Measurements from ENCODE around the gene MYBPHL. TPM values are rescaled to one million over a fixed set of nuclear protein-coding genes. Genes with fewer than 3 reads are reported as not detected.
A peak's percentile ranks its signal among the peaks of the same experiment; 100 is the strongest.

MYBPHL gene
- total RNA-seq, 4 donors from 2014 or later = not detected

DNA sequence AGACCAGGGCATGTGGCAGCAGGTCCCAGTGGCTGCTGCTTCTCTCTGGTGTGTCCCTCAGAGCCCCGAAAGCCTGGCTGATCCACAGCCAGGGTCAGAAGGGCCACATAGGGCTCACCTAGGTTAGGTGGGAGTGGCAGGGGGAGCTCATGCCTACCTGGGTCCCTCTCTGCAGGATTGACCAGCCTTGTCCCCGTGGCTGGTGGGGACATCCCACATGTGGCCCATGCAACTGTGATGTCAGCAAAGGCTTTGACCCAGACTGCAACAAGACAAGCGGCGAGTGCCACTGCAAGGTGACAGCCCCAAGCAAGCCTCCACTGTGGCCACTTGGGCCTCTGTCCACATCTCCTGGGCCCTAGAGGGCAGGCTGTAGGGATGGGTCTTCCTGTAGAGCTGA, 41.8 kb downstream of the MYBPHL start:
- no peak overlapping the region for H3K27ac ChIP-seq
- H3K4me1 ChIP-seq = no peaks in the 10 kb centered on the region
- in situ Hi-C loops (cut with MboI; ENCODE audit: low pct_ligation_motif_present in 1 of 4, low pct_unique_long_range_greater_than_20kb in 1 of 4, low sequenced_read_pairs in 3 of 4) (loop anchor here in 2 of 4 donors (5.0 to 10.0 kb wide), 2 partner anchors 267 to 270 kb away; partner anchors contain the start of gene GPR61 (in 1 of the 2)), intact Hi-C loops (cut with DNase I; ENCODE audit: low total_unique reads) (loop anchor here (5.0 kb wide), 1 partner anchor 137 kb away; no protein-coding TSS in a partner anchor)
- no peaks in the 10 kb centered on the region for H3K27me3 ChIP-seq
- TF ChIP-seq EP300 (IDR thresholded peaks at IDR 0.05; ENCODE audit: low read depth) = no peak
- TF ChIP-seq POLR2AphosphoS5 (IDR thresholded peaks at IDR 0.05) = no peak
- no peak for TF ChIP-seq CTCF (IDR thresholded peaks at IDR 0.05)
- no peak for TF ChIP-seq POLR2A (IDR thresholded peaks at IDR 0.05)
- DNase-seq = no peak
- no peaks in the 10 kb centered on the region for H3K9me3 ChIP-seq
- H3K4me3 ChIP-seq = no peak overlapping the region
- no peaks in the 10 kb centered on the region for H3K36me3 ChIP-seq
- 80% methylated on average over 4 of the region's 4 CpGs; no CpG with 5 or more reads in 1 of the 2 donors for WGBS, 2 donors (ENCODE audit: low coverage in 1 of 2)

GRCh38 chr1:109264379-109264755, 42.4 kb downstream of the MYBPHL start:
- Histone ChIP-seq H3K36me3 (no peaks in the 10 kb centered on the region), H3K9me3 (no peaks in the 10 kb centered on the region), H3K27me3 (no peaks in the 10 kb centered on the region), H3K4me3 (no peak overlapping the region), H3K27ac (no peak overlapping the region), H3K4me1 (no peaks in the 10 kb centered on the region)
- 72% methylated on average over 9 of the region's 9 CpGs; no CpG with 5 or more reads in 1 of the 2 donors for WGBS, 2 donors (ENCODE audit: low coverage in 1 of 2)
- intact Hi-C loops (cut with DNase I; ENCODE audit: low total_unique reads) = no loop called here
- no peak for DNase-seq
- TF ChIP-seq CTCF (IDR thresholded peaks at IDR 0.05) = no peak
- TF ChIP-seq POLR2A (IDR thresholded peaks at IDR 0.05) = no peak
- in situ Hi-C loops (cut with MboI; ENCODE audit: low pct_ligation_motif_present in 1 of 4, low pct_unique_long_range_greater_than_20kb in 1 of 4, low sequenced_read_pairs in 3 of 4) = loop anchor here in 2 of 4 donors (5.0 to 10.0 kb wide), 2 partner anchors 138 to 270 kb away; partner anchors contain the start of gene GPR61 (in 1 of the 2)

- Histone ChIP-seq H3K36me3 (no peaks in the 10 kb centered on the region), H3K27me3 (no peaks in the 10 kb centered on the region), H3K27ac (no peak overlapping the region), H3K9me3 (no peaks in the 10 kb centered on the region), H3K4me3 (no peak overlapping the region), H3K4me1 (no peaks in the 10 kb centered on the region)
- 58% methylated on average over 27 of the region's 29 CpGs; no CpG with 5 or more reads in 1 of the 2 donors for WGBS, 2 donors (ENCODE audit: low coverage in 1 of 2)
- DNase-seq = peak; percentile 82
- peak; percentile 91 to 100 (median 96) for TF ChIP-seq CTCF (IDR thresholded peaks at IDR 0.05)
- TF ChIP-seq POLR2A (IDR thresholded peaks at IDR 0.05) = no peak
- no peak for TF ChIP-seq POLR2AphosphoS5 (IDR thresholded peaks at IDR 0.05)
- intact Hi-C loops (cut with DNase I; ENCODE audit: low total_unique reads) (no loop called here), in situ Hi-C loops (cut with MboI; ENCODE audit: low pct_ligation_motif_present in 1 of 4, low pct_unique_long_range_greater_than_20kb in 1 of 4, low sequenced_read_pairs in 3 of 4) (loop anchor here in 2 of 4 donors (5.0 to 10.0 kb wide), 2 partner anchors 139 to 271 kb away; partner anchors contain the start of gene GPR61 (in 1 of the 2))
Measured at GRCh38 chr1:109263597-109264378, 43.0 kb downstream of the MYBPHL start.

GRCh38 chr1:109263234-109263596, 43.6 kb downstream of the MYBPHL start:
- 79% methylated on average over 12 of the region's 12 CpGs; no CpG with 5 or more reads in 1 of the 2 donors for WGBS, 2 donors (ENCODE audit: low coverage in 1 of 2)
- no peak overlapping the region for H3K27ac ChIP-seq
- H3K4me1 ChIP-seq = no peaks in the 10 kb centered on the region
- intact Hi-C loops (cut with DNase I; ENCODE audit: low total_unique reads) (no loop called here), in situ Hi-C loops (cut with MboI; ENCODE audit: low pct_ligation_motif_present in 1 of 4, low pct_unique_long_range_greater_than_20kb in 1 of 4, low sequenced_read_pairs in 3 of 4) (loop anchor here in 2 of 4 donors (5.0 to 10.0 kb wide), 2 partner anchors 139 to 272 kb away; partner anchors contain the start of gene GPR61 (in 1 of the 2))
- DNase-seq = no peak
- H3K9me3 ChIP-seq = no peaks in the 10 kb centered on the region
- no peaks in the 10 kb centered on the region for H3K27me3 ChIP-seq
- H3K36me3 ChIP-seq = no peaks in the 10 kb centered on the region
- TF ChIP-seq POLR2A (IDR thresholded peaks at IDR 0.05) (no peak), POLR2AphosphoS5 (IDR thresholded peaks at IDR 0.05) (no peak), CTCF (IDR thresholded peaks at IDR 0.05) (no peak), EP300 (IDR thresholded peaks at IDR 0.05; ENCODE audit: low read depth) (no peak)
- no peak overlapping the region for H3K4me3 ChIP-seq
